Fibroblast of mammary gland (primary cell): Measurements from ENCODE around the gene SRBD1.

Source experiments
- DNase-seq: peaks from one replicate; pipeline ENCODE4 v3.0.0-alpha.2; 2010; ENCODE audit warnings: low read depth
- H3K4me3 ChIP-seq: 2 replicates; pipeline ENCODE4 v1.5.1; 2011; ENCODE audit warnings: low read depth, mild to moderate bottlenecking, low read length, moderate library complexity; ENCODE audit not compliant: control insufficient read depth
- CTCF ChIP-seq: conservative IDR thresholded peaks from 2 replicates; pipeline ENCODE4 v1.5.1; 2011; ENCODE audit warnings: low read depth, low read length, inconsistent platforms; ENCODE audit not compliant: control insufficient read depth, insufficient read depth

Gene SRBD1

DNA sequence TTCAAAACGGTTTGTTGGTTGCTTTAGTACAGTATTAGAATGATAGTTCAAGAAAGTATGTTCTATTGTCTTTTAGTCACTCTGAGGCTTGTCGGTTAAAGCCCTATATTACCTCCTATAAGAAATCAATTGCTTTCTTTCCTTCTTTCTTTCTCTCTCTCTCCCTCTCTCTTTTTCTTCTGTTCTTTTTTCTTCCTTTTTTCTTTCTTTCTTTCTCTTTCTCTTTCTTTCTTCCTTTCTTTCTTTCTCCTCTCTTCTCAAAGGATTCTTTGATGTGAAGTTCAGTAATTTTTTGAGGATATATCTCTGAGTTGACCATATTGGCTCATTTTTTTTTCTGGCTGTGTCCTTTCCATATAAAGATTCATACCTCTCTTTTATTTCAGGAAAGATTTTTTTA, 249.4 kb downstream of the SRBD1 start:
- H3K4me3 ChIP-seq, result no peak overlapping the region
- TF ChIP-seq CTCF, result no peak
- DNase-seq, result no peak

- no peak for TF ChIP-seq CTCF
- no peak overlapping the region for H3K4me3 ChIP-seq
- no peak for DNase-seq
Measured at GRCh38 chr2:45354776-45355175, 256.3 kb downstream of the SRBD1 start.

DNA sequence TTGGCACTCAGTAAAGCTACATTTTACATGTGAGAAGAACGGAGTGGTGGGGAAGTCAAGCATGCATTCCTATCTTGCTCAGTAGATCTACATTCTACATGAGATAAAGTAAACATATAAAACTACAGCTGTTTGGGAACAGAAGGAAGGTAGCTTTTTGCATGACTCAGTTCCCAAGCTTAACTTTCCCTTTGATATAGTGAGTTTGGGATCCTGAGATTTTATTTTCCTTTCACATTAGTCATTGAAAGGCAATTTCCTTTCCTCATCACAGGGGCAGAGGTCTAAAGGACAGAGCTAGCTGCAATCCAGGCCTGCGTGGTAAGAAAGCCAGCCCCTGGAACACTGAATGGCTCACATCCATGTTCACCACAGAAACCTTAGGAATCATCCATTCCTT, 257.2 kb downstream of the SRBD1 start:
- peak; percentile 98 for DNase-seq
- H3K4me3 ChIP-seq, result no peak overlapping the region
- no peak for TF ChIP-seq CTCF

DNA sequence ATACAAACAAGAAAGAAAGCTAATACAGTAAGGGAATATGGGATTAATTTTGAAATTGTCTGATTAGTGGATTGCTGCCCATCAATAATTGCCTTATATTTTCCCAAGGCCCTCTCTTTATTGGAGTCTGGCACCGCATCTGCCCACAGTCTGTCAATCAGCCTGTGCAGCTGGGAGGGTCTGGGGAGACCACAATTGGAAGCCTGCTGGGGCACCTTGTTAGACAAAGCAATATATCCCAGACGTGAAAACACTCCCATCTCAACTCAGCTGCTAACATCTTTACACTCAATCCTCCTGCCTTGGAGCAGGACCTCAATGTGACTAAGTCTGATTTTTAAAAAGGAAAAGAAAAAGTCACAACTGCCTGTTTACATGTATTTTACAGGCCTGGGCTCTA, 258.6 kb downstream of the SRBD1 start:
- no peak overlapping the region for H3K4me3 ChIP-seq
- no peak for TF ChIP-seq CTCF
- DNase-seq, result no peak

DNA sequence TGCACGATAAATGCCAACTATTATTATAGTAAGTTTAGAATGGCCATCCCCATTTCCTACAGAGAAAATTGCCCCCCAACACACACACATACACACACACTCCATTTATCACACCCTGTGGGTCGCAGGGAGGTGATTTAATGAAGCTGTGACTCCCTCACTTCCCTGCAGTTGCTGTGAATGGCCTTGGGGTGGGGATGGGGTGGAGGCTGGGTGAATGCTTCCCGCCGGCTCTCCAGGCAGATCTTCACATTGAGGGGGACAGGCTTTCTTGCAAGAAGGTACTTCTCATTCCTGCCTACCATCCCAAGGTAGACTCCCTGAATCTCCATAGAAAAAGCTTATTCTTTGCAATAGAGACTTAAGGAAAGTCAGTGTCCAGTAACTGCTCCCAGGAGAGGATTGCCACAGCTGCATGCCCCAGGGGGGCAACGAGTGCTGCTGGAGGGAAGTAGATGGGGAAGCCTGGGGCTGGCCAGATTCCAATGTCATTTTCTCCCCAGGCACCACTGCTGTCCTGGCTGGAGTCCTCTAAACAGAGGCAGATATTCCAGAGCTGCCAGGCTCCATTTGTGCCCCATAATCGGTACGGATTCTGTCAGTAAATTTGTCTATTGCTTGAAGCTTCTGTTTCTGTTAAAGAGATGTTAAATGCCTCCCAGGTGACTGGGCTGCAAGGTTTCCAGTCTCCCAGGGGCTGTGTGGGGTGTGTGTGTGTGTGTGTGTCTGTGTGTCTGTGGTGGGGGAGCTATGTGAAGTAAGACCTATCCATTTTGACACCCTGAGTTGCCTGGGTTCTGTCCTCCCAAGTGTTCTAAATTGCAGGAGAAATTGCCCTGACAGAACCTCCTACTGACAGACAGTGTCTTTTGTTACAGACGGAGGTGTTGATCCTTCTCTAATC, 265.5 kb downstream of the SRBD1 start:
- no peak for TF ChIP-seq CTCF
- no peak for DNase-seq
- H3K4me3 ChIP-seq, result no peak overlapping the region

DNA sequence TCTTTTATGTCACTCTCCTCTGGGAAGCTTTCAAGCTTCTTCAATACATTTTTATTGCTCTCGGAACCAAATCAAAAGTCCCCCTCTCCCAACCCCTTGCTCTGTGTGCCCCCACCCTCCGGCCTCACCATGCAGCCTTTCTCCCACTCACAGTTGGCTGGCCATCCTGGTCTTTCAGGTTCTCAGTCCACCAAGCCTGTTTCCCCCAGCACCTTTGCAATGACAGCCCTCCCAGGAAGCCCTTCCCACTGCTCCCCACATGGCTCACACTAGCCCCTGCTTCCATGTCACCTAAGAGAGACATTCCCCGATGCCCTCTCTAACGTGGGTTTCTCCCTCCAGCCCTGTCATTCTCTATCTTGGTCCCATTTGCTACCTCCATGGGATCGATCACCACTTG, 266.6 kb downstream of the SRBD1 start:
- no peak overlapping the region for H3K4me3 ChIP-seq
- DNase-seq, result no peak
- no peak for TF ChIP-seq CTCF
